Mesendoderm (in vitro differentiated cells): ENCODE results near the gene CLTCL1. TPM values are rescaled to one million over a fixed set of nuclear protein-coding genes. Genes with fewer than 3 reads are reported as not detected.

Experiments
- DNase-seq: peaks from one replicate; pipeline ENCODE4 v3.0.0; 2013
- H2AK5ac ChIP-seq: 2 replicates; pipeline ENCODE4 v1.6.1; 2013; ENCODE audit warnings: low read length, inconsistent platforms
- H2BK120ac ChIP-seq: 2 replicates; pipeline ENCODE4 v1.6.1; 2013; ENCODE audit warnings: low read depth, mild to moderate bottlenecking, low read length, moderate library complexity, mixed read lengths
- H2BK15ac ChIP-seq: replicated peaks from 2 replicates; pipeline ENCODE4 v1.6.1; 2013; ENCODE audit warnings: low read depth, mild to moderate bottlenecking, moderate library complexity
- H2BK5ac ChIP-seq: 2 replicates; pipeline ENCODE4 v1.6.1; 2013; ENCODE audit warnings: low read length, inconsistent platforms
- H3K18ac ChIP-seq: 2 replicates; pipeline ENCODE4 v1.6.1; 2013; ENCODE audit warnings: mild to moderate bottlenecking, low read length, mixed read lengths
- H3K23ac ChIP-seq: one replicate; pipeline ENCODE4 v1.6.1; 2013; ENCODE audit warnings: low read length
- H3K27ac ChIP-seq: 2 replicates; pipeline ENCODE4 v1.5.1; 2013; ENCODE audit warnings: low read depth, mild to moderate bottlenecking, inconsistent platforms, low read length, moderate library complexity
- H3K27me3 ChIP-seq: 2 replicates; pipeline ENCODE4 v1.6.1; 2013; ENCODE audit warnings: low read length, control low read depth, mild to moderate bottlenecking, inconsistent platforms; ENCODE audit not compliant: insufficient read depth, poor library complexity
- H3K36me3 ChIP-seq: 2 replicates; pipeline ENCODE4 v1.6.1; 2013; ENCODE audit warnings: low read length, inconsistent platforms; ENCODE audit not compliant: control insufficient read depth, insufficient read depth
- H3K4ac ChIP-seq: one replicate; pipeline ENCODE4 v1.6.1; 2013; ENCODE audit warnings: low read depth, mild to moderate bottlenecking, low read length, moderate library complexity
- H3K4me1 ChIP-seq: 2 replicates; pipeline ENCODE4 v1.6.1; 2013; ENCODE audit warnings: low read depth, low read length, inconsistent platforms; ENCODE audit not compliant: control insufficient read depth
- H3K4me2 ChIP-seq: 2 replicates; pipeline ENCODE4 v1.6.1; 2013; ENCODE audit warnings: low read length
- H3K4me3 ChIP-seq: 2 replicates; pipeline ENCODE4 v1.5.1; 2013; ENCODE audit warnings: mild to moderate bottlenecking, low read length
- H3K56ac ChIP-seq: one replicate; pipeline ENCODE4 v1.6.1; 2013; ENCODE audit warnings: low read length
- H3K79me1 ChIP-seq: 2 replicates; pipeline ENCODE4 v1.6.1; 2013; ENCODE audit warnings: low read length, inconsistent platforms
- H3K79me2 ChIP-seq: 2 replicates; pipeline ENCODE4 v1.6.1; 2013; ENCODE audit warnings: mild to moderate bottlenecking, low read length; ENCODE audit not compliant: control insufficient read depth, insufficient read depth
- H3K9ac ChIP-seq: 2 replicates; pipeline ENCODE4 v1.6.1; 2013; ENCODE audit warnings: low read length, inconsistent platforms
- H4K5ac ChIP-seq: one replicate; pipeline ENCODE4 v1.6.1; 2013; ENCODE audit warnings: low read length
- H4K8ac ChIP-seq: one replicate; pipeline ENCODE4 v1.6.1; 2013; ENCODE audit warnings: low read depth, mild to moderate bottlenecking, control low read depth, low read length, moderate library complexity
- WGBS: extraction: QIAGEN DNeasy Blood & Tissue Kit; methylation state at CpG from one replicate; pipeline ENCODE4 v1.1.7; 2013; ENCODE audit warnings: low lambda C conversion rate, missing lambda C conversion rate; ENCODE audit not compliant: insufficient coverage; ENCODE audit errors: extremely low coverage; 5-methylcytosine and 5-hydroxymethylcytosine counted together
- small RNA-seq: library from polyadenylated mRNA; stranded (forward); fragments of <200 nt; extraction: miRNeasy Mini kit (QIAGEN cat#:217004); gene quantifications from one replicate; pipeline ENCODE3, GENCODE V24; 2013; ENCODE audit not compliant: insufficient read depth

CLTCL1 gene

DNA sequence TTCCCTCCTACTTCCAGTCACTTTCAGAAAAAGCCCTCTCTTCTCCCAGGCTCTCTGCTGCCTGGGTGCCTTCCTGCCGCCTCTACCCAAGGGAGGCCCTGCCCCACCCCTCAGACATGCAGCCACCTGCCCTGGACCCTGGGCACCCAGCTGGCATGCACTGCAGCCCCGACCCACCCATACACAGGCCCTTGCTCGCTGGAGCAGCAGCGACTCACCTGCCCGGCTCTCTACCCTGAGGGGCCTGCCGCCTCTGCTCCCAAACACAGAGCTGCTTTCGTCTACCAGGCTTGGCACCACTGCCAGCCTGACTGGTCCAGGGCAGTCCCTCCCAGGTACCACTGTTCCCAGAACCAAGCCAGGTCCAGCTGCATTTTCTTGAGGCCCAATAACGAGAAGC is 161.6 kb downstream of the CLTCL1 start:
- DNase-seq, result no peak
- Histone ChIP-seq H3K18ac (no peak overlapping the region), H4K8ac (no peak overlapping the region), H3K4me1 (no peaks in the 10 kb centered on the region), H3K79me2 (no peaks in the 10 kb centered on the region), H3K23ac (no peak overlapping the region), H2BK15ac (no peak overlapping the region), H2BK120ac (no peak overlapping the region), H2BK5ac (no peak overlapping the region), H3K79me1 (no peaks in the 10 kb centered on the region), H2AK5ac (no peak overlapping the region), H3K4ac (no peak overlapping the region), H3K9ac (no peak overlapping the region), H4K5ac (no peak overlapping the region), H3K56ac (no peak overlapping the region), H3K4me3 (no peak overlapping the region), H3K27me3 (no peaks in the 10 kb centered on the region), H3K36me3 (peaks cover 1% of the 10 kb centered on the region), H3K4me2 (no peak overlapping the region), H3K27ac (no peak overlapping the region)
- WGBS, result no CpG with 5 or more reads among the region's 8 CpGs

Small RNA genes within 50 kb of the gene (small RNA-seq; reads per million reads assigned to genes)
- gene AC000081.1 (not detected), gene RF00398 (not detected)
